CD14-positive monocyte (primary cell): Measurements from ENCODE around the gene CEACAM7. TPM values are rescaled to one million over a fixed set of nuclear protein-coding genes. Genes with fewer than 3 reads are reported as not detected.

Source experiments
- DNase-seq, 3 donors: peaks; one replicate each; pipeline ENCODE4 v3.0.0-alpha.2; 2011 to 2022
- H2AFZ ChIP-seq: 2 replicates; pipeline ENCODE4 v1.6.0; 2012; ENCODE audit warnings: mild to moderate bottlenecking, low read depth, low read length, inconsistent platforms; ENCODE audit not compliant: insufficient read depth, poor library complexity, severe bottlenecking
- H3K27ac ChIP-seq, 2 donors: 1 replicate in 1 of 2; 2 replicates in 1 of 2; pipeline ENCODE4 v1.5.1; 2012 to 2013; ENCODE audit warnings: low read length in 2 of 2, control low read depth in 1 of 2, inconsistent platforms in 1 of 2, low read depth in 1 of 2, mild to moderate bottlenecking in 1 of 2
- H3K27me3 ChIP-seq, 2 donors: one replicate each; pipeline versions ENCODE4 v1.6.0 to v1.6.1; 2011 to 2013; ENCODE audit warnings: low read length in 2 of 2; ENCODE audit not compliant: control insufficient read depth in 2 of 2, insufficient read depth in 2 of 2
- H3K36me3 ChIP-seq, 2 donors: replicated peaks in 1 of 2; 1 replicate in 1 of 2; 2 replicates in 1 of 2; pipeline versions ENCODE4 v1.5.1 to v1.6.1; 2012 to 2013; ENCODE audit warnings: low read length in 2 of 2, control low read depth in 1 of 2, inconsistent platforms in 1 of 2, mild to moderate bottlenecking in 1 of 2; ENCODE audit not compliant: insufficient read depth in 2 of 2, control insufficient read depth in 1 of 2
- H3K4me1 ChIP-seq, 2 donors: 1 replicate in 1 of 2; 2 replicates in 1 of 2; pipeline versions ENCODE4 v1.5.1 to v1.6.1; 2012 to 2013; ENCODE audit warnings: low read length in 2 of 2, control low read depth in 1 of 2, inconsistent platforms in 1 of 2, mild to moderate bottlenecking in 1 of 2, moderate library complexity in 1 of 2; ENCODE audit not compliant: insufficient read depth in 2 of 2, control insufficient read depth in 1 of 2
- H3K4me2 ChIP-seq: replicated peaks from 2 replicates; pipeline ENCODE3; 2012; ENCODE audit warnings: low read length, moderate library complexity, mild to moderate bottlenecking; ENCODE audit not compliant: poor library complexity, severe bottlenecking; ENCODE audit errors: extremely low read depth
- H3K4me3 ChIP-seq, 3 experiments: fragments of 200-600 bp in 1 of 3; sonication (generic) in 1 of 3; replicated peaks in 1 of 3; 1 replicate in 2 of 3; 2 replicates in 1 of 3; pipeline ENCODE4 v1.5.1; 2011 to 2013; ENCODE audit warnings: low read length in 3 of 3, mild to moderate bottlenecking in 3 of 3, control low read depth in 2 of 3, low read depth in 2 of 3, inconsistent platforms in 1 of 3, moderate library complexity in 1 of 3
- H3K79me2 ChIP-seq: 2 replicates; pipeline ENCODE4 v1.6.0; 2012; ENCODE audit warnings: mild to moderate bottlenecking, control low read depth, inconsistent platforms, low read length, moderate library complexity; ENCODE audit not compliant: insufficient read depth
- H3K9ac ChIP-seq: 2 replicates; pipeline ENCODE4 v1.6.0; 2017; ENCODE audit warnings: low read length, mild to moderate bottlenecking; ENCODE audit not compliant: insufficient read depth, poor library complexity, severe bottlenecking
- H3K9me3 ChIP-seq, 2 donors: replicated peaks in 1 of 2; 1 replicate in 1 of 2; 2 replicates in 1 of 2; pipeline versions ENCODE4 v1.5.1 to v1.6.1; 2012 to 2013; ENCODE audit warnings: low read length in 2 of 2, control low read depth in 1 of 2; ENCODE audit not compliant: control insufficient read depth in 1 of 2, insufficient read depth in 1 of 2
- H4K20me1 ChIP-seq: 2 replicates; pipeline ENCODE4 v1.6.0; 2012; ENCODE audit warnings: mild to moderate bottlenecking, low read length, control low read depth, moderate library complexity; ENCODE audit not compliant: insufficient read depth
- H3K27ac Mint-ChIP-seq, 7 donors: one replicate each; pipeline ENCODE4 v1.8.0; 2020; ENCODE audit warnings: mild to moderate bottlenecking in 7 of 7, mixed read lengths in 7 of 7, moderate library complexity in 6 of 7, inconsistent platforms in 2 of 7
- H3K27me3 Mint-ChIP-seq, 3 donors: one replicate each; pipeline ENCODE4 v1.8.0; 2021 to 2022; ENCODE audit warnings: low read depth in 3 of 3, mild to moderate bottlenecking in 3 of 3, mixed read lengths in 3 of 3, moderate library complexity in 3 of 3, inconsistent platforms in 1 of 3
- H3K36me3 Mint-ChIP-seq, 2 donors: one replicate each; pipeline ENCODE4 v1.8.0; 2020; ENCODE audit warnings: mixed read lengths in 2 of 2, inconsistent platforms in 1 of 2, mild to moderate bottlenecking in 1 of 2
- H3K4me1 Mint-ChIP-seq: one replicate; pipeline ENCODE4 v1.8.0; 2020; ENCODE audit warnings: mild to moderate bottlenecking, mixed read lengths
- H3K4me3 Mint-ChIP-seq, 2 donors: one replicate each; pipeline ENCODE4 v1.8.0; 2020; ENCODE audit warnings: mild to moderate bottlenecking in 2 of 2, mixed read lengths in 2 of 2, moderate library complexity in 1 of 2
- H3K9me3 Mint-ChIP-seq, 7 donors: one replicate each; pipeline ENCODE4 v1.8.0; 2020 to 2022; ENCODE audit warnings: mixed read lengths in 7 of 7, mild to moderate bottlenecking in 6 of 7, moderate library complexity in 6 of 7, inconsistent platforms in 2 of 7
- CTCF ChIP-seq: fragments of 200-600 bp; IDR thresholded peaks from one replicate; pipeline ENCODE4 v1.8.0; 2022; ENCODE audit warnings: antibody characterized with exemption, mild to moderate bottlenecking
- WGBS: methylation state at CpG from one replicate; pipeline ENCODE4 v1.1.5; 2013; ENCODE audit warnings: missing lambda C conversion rate; ENCODE audit not compliant: insufficient coverage; 5-methylcytosine and 5-hydroxymethylcytosine counted together
- intact Hi-C, 2 donors: fragments of 100-400 bp; cut with micrococcal nuclease; formaldehyde crosslinking; loops; one replicate each; pipeline versions ENCODE4 v1.15.0 to v1.15.1; 2023
- polyA plus RNA-seq, 3 donors: library from polyadenylated mRNA; depleted of rRNA in 1 of 3; unstranded in 2 of 3; stranded (reverse) in 1 of 3; fragments of 300-500 nt in 2 of 3; fragments of >200 nt in 1 of 3; fragmentation: Illumina TruSeq in 2 of 3; gene quantifications; 1 replicate in 2 of 3; 2 replicates in 1 of 3; pipeline ENCODE4 v1.2.3, GENCODE V29; 2012 to 2021

Gene CEACAM7
- polyA plus RNA-seq, 3 donors, result not detected

- no peak overlapping the region for H3K4me2 ChIP-seq
- peaks cover 11 to 15% of the 10 kb centered on the region in 2 donors for H3K4me1 ChIP-seq
- intact Hi-C loops, result no loop called here
- no peak overlapping the region for H3K27ac ChIP-seq
- no peak for TF ChIP-seq CTCF
- H3K4me3 ChIP-seq, result no peak overlapping the region
- H3K79me2 ChIP-seq, result no peaks in the 10 kb centered on the region
- H4K20me1 ChIP-seq, result no peaks in the 10 kb centered on the region
- WGBS, result 83% methylated on average over 1 of the region's 2 CpGs
- H3K9me3 ChIP-seq, result peaks cover 0 to 7% of the 10 kb centered on the region in 2 donors
- peaks cover 0 to 25% of the 10 kb centered on the region in 2 donors for H3K27me3 ChIP-seq
- DNase-seq, result no peak
- no peaks in the 10 kb centered on the region for H3K36me3 ChIP-seq
- H2AFZ ChIP-seq, result no peak overlapping the region
- H3K9ac ChIP-seq, result no peak overlapping the region
- Mint-ChIP-seq H3K27me3 (peaks cover 34 to 55% (median 40%) of the 10 kb centered on the region in 3 donors), H3K4me1 (peaks cover 15% of the 10 kb centered on the region), H3K9me3 (peaks cover 0 to 17% (median 12%) of the 10 kb centered on the region in 7 donors), H3K4me3 (no peak overlapping the region), H3K36me3 (no peaks in the 10 kb centered on the region), H3K27ac (no peak overlapping the region)
Measured at GRCh38 chr19:41695745-41696144, 7.7 kb upstream of the CEACAM7 start.

GRCh38 chr19:41694831-41695635 is 7.0 kb upstream of the CEACAM7 start:
- TF ChIP-seq CTCF, result no peak
- Histone ChIP-seq H3K4me2 (no peak overlapping the region), H3K36me3 (no peaks in the 10 kb centered on the region), H3K9ac (no peak overlapping the region), H3K79me2 (no peaks in the 10 kb centered on the region), H3K4me3 (no peak overlapping the region), H3K27ac (no peak overlapping the region), H3K27me3 (peaks cover 0 to 25% of the 10 kb centered on the region in 2 donors), H3K9me3 (peaks cover 0 to 7% of the 10 kb centered on the region in 2 donors), H2AFZ (no peak overlapping the region), H4K20me1 (no peaks in the 10 kb centered on the region), H3K4me1 (peaks cover 11 to 15% of the 10 kb centered on the region in 2 donors)
- H3K36me3 Mint-ChIP-seq, result no peaks in the 10 kb centered on the region
- peaks cover 15% of the 10 kb centered on the region for H3K4me1 Mint-ChIP-seq
- H3K9me3 Mint-ChIP-seq, result peaks cover 0 to 17% (median 12%) of the 10 kb centered on the region in 7 donors
- DNase-seq, result no peak
- no peak overlapping the region for H3K4me3 Mint-ChIP-seq
- no peak overlapping the region for H3K27ac Mint-ChIP-seq
- intact Hi-C loops, result no loop called here
- H3K27me3 Mint-ChIP-seq, result peaks cover 33 to 53% (median 38%) of the 10 kb centered on the region in 3 donors
- WGBS, result 97% methylated on average over 4 of the region's 8 CpGs
